WI38 (cell line): ENCODE measurements around the gene MAPK8IP3.

ENCODE experiments used
- H3K4me3 ChIP-seq: 2 replicates; pipeline ENCODE4 v1.5.1; 2011; ENCODE audit warnings: low read depth, mild to moderate bottlenecking, control low read depth, low read length
- TF ChIP-seq, protein P1 (sequence below): IDR thresholded peaks from 2 replicates; pipeline ENCODE4 v1.5.1; 2012; ENCODE audit warnings: low read depth, mild to moderate bottlenecking, control low read depth, low read length

MAPK8IP3 gene

DNA sequence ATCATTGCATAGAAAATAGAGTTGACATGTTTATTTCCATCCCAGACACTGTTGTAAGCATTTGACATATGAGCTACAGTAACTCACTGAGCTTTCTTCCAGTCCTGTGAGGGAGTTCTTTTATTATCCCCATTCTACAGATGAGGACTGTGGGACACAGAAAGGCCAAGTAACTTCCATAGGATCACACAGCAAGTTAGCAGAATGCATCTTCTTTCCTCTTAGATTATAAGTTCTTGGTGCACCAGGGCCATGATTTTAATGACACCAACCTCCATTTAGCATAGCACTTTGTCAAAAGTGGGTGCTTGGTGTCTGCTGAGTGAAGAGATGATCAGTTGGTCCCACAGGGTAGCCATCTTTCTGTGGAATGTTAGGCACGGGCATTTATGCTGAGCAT lies 15.2 kb upstream of the MAPK8IP3 start:
- TF ChIP-seq, protein P1, sequence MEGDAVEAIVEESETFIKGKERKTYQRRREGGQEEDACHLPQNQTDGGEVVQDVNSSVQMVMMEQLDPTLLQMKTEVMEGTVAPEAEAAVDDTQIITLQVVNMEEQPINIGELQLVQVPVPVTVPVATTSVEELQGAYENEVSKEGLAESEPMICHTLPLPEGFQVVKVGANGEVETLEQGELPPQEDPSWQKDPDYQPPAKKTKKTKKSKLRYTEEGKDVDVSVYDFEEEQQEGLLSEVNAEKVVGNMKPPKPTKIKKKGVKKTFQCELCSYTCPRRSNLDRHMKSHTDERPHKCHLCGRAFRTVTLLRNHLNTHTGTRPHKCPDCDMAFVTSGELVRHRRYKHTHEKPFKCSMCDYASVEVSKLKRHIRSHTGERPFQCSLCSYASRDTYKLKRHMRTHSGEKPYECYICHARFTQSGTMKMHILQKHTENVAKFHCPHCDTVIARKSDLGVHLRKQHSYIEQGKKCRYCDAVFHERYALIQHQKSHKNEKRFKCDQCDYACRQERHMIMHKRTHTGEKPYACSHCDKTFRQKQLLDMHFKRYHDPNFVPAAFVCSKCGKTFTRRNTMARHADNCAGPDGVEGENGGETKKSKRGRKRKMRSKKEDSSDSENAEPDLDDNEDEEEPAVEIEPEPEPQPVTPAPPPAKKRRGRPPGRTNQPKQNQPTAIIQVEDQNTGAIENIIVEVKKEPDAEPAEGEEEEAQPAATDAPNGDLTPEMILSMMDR: no peak
- no peak overlapping the region for H3K4me3 ChIP-seq

DNA sequence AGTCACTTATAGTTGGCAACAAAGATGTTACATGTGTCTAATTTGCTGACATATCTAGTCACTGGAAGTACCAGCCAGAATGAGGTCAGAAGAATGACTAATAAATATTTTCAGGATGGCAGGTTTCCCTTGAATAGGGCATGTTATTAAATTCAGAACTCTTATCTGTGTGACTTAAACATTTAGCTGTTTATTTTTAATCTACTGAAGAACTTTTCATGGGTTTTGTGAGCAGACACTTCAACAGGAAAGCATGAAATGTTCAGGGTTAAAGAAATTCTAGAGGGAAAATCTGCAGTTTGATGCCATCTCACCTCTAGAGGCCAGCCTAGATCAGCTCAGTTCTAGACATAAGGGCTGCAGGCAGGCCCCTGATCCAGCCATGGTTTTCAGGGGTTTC lies 14.7 kb upstream of the MAPK8IP3 start:
- no peak overlapping the region for H3K4me3 ChIP-seq
- TF ChIP-seq, protein P1: no peak

DNA sequence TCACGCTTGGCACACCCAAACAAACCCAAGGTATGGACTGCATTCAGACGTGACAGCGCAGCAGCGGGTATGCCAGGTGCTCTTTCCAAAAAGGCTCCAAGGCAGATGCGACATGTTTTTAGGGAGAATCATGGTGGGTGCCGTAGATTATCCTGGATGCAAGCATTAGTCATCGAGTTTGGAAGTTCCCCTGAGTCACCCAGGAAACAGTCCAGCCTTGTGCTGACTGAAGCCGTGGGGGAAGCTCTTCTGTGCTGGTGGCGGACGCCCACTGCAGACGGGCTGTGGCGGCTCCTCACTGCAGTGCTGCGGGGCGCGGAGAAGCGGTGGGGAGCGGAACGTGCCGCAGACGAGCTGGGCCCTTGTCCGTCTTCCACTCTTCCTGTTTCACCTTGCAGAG lies 14.0 kb upstream of the MAPK8IP3 start:
- TF ChIP-seq, protein P1: no peak
- no peak overlapping the region for H3K4me3 ChIP-seq

DNA sequence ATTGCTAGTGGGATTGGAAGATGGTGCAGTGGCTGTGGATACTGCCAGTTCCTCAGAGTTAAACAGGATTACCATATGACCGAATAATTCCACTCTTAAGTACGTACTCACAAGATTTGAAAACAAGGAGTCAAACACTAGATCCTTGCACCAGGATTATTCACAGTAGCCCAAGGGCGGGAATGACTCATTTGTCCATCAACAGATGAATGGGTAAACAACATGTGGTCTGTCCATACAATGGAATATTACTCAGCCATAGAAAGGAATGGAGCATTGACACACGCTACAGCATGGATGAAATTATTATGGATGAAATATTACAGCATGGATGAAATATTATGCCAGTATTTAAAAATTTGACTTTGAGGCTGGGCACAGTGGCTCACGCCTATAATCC lies 9.1 kb upstream of the MAPK8IP3 start:
- no peak overlapping the region for H3K4me3 ChIP-seq
- TF ChIP-seq, protein P1: no peak

DNA sequence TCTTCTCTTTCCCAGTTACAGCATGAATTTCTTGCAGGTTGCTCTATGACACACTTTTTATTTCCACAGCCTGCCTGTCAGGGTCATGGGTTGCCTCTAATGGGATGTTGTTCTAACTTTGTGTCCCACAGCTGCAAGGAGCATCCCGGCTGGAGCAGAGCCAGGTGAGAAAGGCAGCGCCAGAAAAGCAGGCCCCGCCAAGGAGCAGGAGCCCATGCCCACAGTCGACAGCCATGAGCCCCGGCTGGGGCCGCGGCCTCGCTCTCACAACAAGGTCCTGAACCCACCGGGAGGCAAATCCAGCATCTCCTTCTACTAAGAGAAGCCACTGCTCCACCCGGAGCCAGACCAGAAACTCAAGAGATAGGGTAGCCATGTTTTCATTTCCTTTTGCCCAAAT lies 7.3 kb upstream of the MAPK8IP3 start:
- TF ChIP-seq, protein P1: no peak
- H3K4me3 ChIP-seq: no peak overlapping the region

DNA sequence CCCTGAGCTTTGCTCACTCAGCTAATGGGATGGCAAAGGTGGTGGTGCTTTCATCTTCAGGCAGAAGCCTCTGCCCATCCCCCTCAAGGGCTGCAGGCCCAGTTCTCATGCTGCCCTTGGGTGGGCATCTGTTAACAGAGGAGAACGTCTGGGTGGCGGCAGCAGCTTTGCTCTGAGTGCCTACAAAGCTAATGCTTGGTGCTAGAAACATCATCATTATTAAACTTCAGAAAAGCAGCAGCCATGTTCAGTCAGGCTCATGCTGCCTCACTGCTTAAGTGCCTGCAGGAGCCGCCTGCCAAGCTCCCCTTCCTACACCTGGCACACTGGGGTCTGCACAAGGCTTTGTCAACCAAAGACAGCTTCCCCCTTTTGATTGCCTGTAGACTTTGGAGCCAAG lies 5.7 kb upstream of the MAPK8IP3 start:
- no peak overlapping the region for H3K4me3 ChIP-seq
- TF ChIP-seq, protein P1: no peak

DNA sequence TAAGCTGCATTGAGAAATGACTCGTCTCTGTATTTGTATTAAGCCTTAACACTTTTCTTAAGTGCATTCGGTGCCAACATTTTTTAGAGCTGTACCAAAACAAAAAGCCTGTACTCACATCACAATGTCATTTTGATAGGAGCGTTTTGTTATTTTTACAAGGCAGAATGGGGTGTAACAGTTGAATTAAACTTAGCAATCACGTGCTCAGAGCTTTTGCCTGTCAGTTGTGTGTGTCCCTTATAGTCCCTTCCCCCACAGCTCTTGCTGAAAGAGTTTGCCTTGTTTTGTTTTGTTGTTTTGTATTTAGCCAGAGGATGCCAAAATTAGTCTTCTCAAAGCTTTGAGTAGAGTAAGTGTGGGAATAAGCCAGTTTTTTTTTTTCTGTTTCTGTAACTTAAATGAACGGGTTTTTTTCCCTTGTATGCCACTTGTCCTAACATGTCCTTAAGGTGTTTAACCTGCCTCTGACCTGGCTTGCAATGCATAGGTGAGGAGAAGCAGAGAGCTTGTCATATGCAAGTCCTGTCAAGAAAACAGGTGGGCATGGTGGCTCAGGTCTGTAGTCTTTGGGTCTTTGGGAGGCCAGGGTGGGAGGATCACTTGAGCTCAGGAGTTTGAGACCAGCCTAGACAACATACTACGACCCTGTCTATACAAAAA lies 4.6 kb upstream of the MAPK8IP3 start:
- TF ChIP-seq, protein P1: no peak

DNA sequence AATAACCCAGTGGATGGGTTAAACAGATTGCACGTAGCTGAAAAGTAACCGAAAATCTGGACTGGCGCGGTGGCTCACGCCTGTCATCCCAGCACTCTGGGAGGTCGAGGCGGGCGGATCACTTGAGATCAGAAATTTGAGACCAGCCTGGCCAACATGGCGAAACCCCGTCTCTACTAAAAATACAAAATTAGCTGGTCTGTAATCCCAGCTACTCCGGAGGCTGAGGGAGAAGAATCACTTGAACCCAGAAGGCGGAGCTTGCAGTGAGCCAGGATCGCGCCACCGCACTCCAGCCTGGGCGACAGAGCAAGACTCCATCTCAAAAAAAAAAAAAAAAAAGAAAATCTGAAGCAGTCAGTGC lies 689 bp upstream of the MAPK8IP3 start:
- peak overlapping the region; percentile 91 for H3K4me3 ChIP-seq

More for the DNA sequence above, 4.6 kb upstream of the MAPK8IP3 start:
- no peak overlapping the region for H3K4me3 ChIP-seq
